Lower leg skin (tissue), 4 donors: Measurements from ENCODE around the gene NMUR1. TPM values are rescaled to one million over a fixed set of nuclear protein-coding genes. Genes with fewer than 3 reads are reported as not detected.
"Not testable (repeated sequence)": the region's sequence is repeated elsewhere in the genome, so short reads cannot be mapped to it uniquely, and the experiment has no call there.

ENCODE experiments used
- DNase-seq, 2 donors: peaks; one replicate each; pipeline ENCODE4 v3.0.0-alpha.2; 2019; ENCODE audit warnings: low spot score in 2 of 2
- H3K4me3 ChIP-seq: fragments of 200-600 bp; sonication (generic); 2 replicates; pipeline ENCODE4 v1.5.1; 2017; ENCODE audit warnings: mild to moderate bottlenecking, low read depth; ENCODE audit not compliant: poor library complexity, severe bottlenecking
- POLR2A ChIP-seq, 2 donors: fragments of 450-650 bp; IDR thresholded peaks; one replicate each; pipeline ENCODE4 v1.6.1; 2016 to 2017; ENCODE audit warnings: antibody characterized with exemption in 2 of 2, mild to moderate bottlenecking in 1 of 2, moderate library complexity in 1 of 2
- WGBS, 2 donors: methylation state at CpG; one replicate each; pipeline ENCODE4 v1.1.5; 2018; 5-methylcytosine and 5-hydroxymethylcytosine counted together
- intact Hi-C: fragments of 100-400 bp; cut with DNase I; formaldehyde crosslinking; loops from one replicate; pipeline ENCODE4 v1.15.0; 2023; ENCODE audit warnings: low total_unique reads
- total RNA-seq, 4 donors: library from RNA; depleted of rRNA; stranded (reverse); fragments of >200 nt; gene quantifications; one replicate each; pipeline ENCODE4 v1.1.0, GENCODE V29; 2016
- TF ChIP-seq, protein P1 (sequence below), 3 donors: fragments of 450-650 bp; IDR thresholded peaks; one replicate each; pipeline ENCODE4 v1.5.1; 2016; ENCODE audit warnings: antibody characterized with exemption in 3 of 3, mild to moderate bottlenecking in 3 of 3, moderate library complexity in 2 of 3

NMUR1 gene, protein sequence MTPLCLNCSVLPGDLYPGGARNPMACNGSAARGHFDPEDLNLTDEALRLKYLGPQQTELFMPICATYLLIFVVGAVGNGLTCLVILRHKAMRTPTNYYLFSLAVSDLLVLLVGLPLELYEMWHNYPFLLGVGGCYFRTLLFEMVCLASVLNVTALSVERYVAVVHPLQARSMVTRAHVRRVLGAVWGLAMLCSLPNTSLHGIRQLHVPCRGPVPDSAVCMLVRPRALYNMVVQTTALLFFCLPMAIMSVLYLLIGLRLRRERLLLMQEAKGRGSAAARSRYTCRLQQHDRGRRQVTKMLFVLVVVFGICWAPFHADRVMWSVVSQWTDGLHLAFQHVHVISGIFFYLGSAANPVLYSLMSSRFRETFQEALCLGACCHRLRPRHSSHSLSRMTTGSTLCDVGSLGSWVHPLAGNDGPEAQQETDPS
- under 1 TPM in 2 of 4 donors, not detected in 2; 0.19 to 0.29 TPM for total RNA-seq

DNA sequence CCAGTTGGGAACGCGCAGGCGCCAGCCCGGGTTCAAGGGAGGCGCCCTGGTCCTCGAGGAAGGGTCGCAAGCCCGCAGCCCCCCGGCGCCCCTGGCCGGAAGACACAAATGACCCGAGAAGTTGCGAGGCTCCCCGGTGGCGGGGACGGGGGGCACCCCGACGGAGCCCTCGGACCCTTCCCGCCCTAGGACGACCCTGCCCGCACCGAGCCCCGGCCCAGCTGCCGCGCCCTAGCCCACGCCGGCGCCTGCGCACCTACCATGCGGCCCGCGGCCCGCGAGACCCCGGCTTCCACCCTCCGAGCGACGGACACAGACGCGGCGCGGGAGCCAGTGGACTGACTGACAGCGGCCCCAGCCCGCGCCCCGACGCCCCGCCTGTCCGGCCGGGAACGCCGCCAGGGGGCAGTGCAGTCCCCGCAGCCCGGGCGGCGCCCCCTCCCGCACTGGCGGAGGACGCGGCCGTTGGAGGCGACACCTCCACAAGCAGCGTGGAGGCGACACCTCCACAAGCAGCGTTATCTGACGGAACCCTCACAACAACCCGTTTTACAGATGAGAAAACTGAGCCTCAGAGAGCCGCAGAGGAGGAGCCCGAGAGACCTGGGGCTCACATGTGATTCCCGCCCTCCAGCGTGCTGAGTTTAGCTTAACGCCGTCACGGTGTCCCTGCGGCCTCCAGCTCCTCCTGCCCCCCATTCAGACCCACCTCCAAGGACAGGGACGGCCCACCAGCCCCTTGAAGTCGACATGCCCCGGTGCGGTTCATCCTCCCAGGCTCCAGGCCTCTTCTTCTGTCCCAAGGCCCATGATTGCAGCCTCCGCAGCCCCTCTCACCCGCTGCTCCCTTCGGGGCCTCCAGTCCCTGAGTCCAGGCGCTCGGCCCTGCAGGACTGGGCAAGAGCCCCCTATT is at the start of gene NMUR1:
TSS of gene NMUR1 (minus strand) at position 347 of the 913 bp plus-strand sequence. CDS start at position 263, 84 bp downstream.
- no peak within 1 kb of the TSS for H3K4me3 ChIP-seq
- 17 to 26% methylated on average over 46 to 63 of the region's 85 CpGs for WGBS, 2 donors
- no peak for TF ChIP-seq POLR2A (IDR thresholded peaks at IDR 0.05)
- TF ChIP-seq, protein P1, sequence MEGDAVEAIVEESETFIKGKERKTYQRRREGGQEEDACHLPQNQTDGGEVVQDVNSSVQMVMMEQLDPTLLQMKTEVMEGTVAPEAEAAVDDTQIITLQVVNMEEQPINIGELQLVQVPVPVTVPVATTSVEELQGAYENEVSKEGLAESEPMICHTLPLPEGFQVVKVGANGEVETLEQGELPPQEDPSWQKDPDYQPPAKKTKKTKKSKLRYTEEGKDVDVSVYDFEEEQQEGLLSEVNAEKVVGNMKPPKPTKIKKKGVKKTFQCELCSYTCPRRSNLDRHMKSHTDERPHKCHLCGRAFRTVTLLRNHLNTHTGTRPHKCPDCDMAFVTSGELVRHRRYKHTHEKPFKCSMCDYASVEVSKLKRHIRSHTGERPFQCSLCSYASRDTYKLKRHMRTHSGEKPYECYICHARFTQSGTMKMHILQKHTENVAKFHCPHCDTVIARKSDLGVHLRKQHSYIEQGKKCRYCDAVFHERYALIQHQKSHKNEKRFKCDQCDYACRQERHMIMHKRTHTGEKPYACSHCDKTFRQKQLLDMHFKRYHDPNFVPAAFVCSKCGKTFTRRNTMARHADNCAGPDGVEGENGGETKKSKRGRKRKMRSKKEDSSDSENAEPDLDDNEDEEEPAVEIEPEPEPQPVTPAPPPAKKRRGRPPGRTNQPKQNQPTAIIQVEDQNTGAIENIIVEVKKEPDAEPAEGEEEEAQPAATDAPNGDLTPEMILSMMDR (IDR thresholded peaks at IDR 0.05): no peak
- intact Hi-C loops: no loop called here
- peak in 1 of 2 donors; percentile 87 for DNase-seq

DNA sequence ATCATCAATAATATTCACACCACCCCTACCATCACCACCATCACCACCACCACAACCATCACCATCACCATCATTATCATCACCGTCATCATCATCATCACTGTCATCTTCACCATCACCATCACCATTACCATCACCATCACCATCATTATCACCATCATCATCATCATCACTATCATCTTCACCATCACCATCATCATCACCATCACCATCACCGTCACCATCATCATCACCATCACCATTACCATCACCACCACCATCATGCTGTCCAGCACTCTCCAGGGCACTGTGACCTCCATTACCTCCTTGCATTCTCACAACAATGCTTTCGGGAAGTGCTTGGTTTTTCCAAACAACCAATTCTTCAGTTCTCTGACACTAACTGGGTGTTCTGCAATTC is 49.3 kb upstream of the NMUR1 start:
- TF ChIP-seq, protein P1 (IDR thresholded peaks at IDR 0.05): peak in 1 of 3 donors; percentile 47
- no peak for TF ChIP-seq POLR2A (IDR thresholded peaks at IDR 0.05)
- 81 to 89% methylated on average over 3 of the region's 3 CpGs for WGBS, 2 donors
- intact Hi-C loops: no loop called here
- no peak overlapping the region for H3K4me3 ChIP-seq
- no peak for DNase-seq

DNA sequence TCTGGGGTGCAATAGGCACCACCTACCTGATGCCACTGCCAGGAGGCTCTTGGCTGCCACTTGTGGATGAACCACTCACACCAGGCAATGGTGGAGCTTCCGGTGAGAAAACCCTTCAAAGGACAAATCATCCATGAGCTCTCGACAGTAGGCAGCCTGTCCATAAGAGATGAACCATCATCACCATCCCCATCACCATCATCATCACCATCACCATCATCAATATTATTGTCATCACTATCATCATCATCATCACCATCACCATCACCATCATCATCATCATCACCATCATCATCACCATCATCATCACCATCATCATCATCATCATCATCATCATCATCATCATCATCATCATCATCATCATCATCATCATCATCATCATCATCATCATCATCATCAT is 48.4 kb upstream of the NMUR1 start:
- intact Hi-C loops, DNase-seq, H3K4me3 ChIP-seq: not testable (repeated sequence)
- WGBS, 2 donors: 93 to 100% methylated on average over 2 of the region's 2 CpGs

DNA sequence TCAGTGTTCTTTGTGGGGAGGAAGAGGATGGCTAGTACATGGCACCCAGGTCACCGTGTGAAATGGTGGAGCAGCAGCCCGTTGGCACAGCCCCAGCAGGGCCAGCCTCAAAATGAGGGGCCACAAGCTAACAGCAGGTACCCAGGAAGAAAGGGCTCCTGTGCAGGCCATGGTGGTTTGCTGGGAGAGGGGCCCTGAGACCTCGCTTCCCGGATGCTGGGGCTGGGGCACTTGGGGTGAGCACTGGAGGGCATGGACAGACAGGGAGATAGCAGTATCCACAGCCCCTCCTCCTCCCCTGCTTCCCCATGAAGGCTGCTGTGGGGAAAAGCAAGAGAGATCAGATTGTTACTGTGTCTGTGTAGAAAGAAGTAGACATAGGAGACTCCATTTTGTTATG is 46.2 kb upstream of the NMUR1 start:
- DNase-seq: no peak
- TF ChIP-seq POLR2A (IDR thresholded peaks at IDR 0.05): no peak
- TF ChIP-seq, protein P1 (IDR thresholded peaks at IDR 0.05): no peak
- intact Hi-C loops: no loop called here
- 77 to 79% methylated on average over 4 of the region's 4 CpGs for WGBS, 2 donors
- no peak overlapping the region for H3K4me3 ChIP-seq

DNA sequence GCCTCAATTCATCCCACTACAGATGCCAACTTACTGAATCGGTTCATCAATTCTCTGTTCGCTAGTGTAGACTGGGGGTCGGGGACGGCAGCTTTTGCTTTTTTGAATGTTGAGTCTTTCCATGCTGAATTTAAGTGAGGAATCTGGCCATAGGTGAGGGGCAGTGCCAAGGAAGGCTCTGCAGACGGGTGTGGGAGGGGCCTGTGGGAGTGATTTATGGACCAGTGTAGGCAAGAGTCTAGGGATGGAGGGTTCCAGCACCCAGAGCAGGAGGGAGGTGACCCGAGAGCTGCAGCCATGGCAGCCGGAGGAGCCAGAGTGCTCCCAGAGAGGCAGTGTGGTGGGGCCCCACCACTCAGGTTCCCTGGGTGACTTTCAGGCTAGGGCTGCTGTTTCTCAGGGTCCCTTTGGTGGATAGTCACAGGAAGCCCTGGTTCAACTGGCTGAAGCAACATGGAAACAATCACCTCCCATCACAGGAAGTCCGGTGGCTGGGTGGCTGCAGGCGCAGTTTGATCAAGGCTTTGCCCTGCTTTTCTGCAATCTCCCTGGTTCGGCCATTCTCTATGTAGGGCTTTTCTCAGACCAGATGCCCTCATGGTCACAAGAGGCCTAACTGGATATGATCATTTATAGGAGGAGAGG is 45.5 kb upstream of the NMUR1 start:
- H3K4me3 ChIP-seq: no peak overlapping the region
- intact Hi-C loops: no loop called here
- 81 to 89% methylated on average over 10 of the region's 10 CpGs for WGBS, 2 donors
- DNase-seq: no peak
- TF ChIP-seq POLR2A (IDR thresholded peaks at IDR 0.05): no peak
- TF ChIP-seq, protein P1 (IDR thresholded peaks at IDR 0.05): no peak
